CD4-positive, alpha-beta T cell (primary cell): ENCODE measurements around the gene ADGRL3. TPM values are rescaled to one million over a fixed set of nuclear protein-coding genes. Genes with fewer than 3 reads are reported as not detected.

Source experiments
- ATAC-seq: fragments of 200-7000 bp; cut with Tn5 transposase; one replicate; pipeline ENCODE4 v1.10.0; 2022; ENCODE audit warnings: mild to moderate bottlenecking; ENCODE audit not compliant: poor library complexity
- CTCF ChIA-PET: fragments of 350-600 bp; sonication (Branson Sonifier 250); formaldehyde crosslinking; loops from one replicate; lab custom pipeline; 2021; ENCODE audit warnings: antibody characterized with exemption, inconsistent platforms; lab: Charles Lee
- POLR2A ChIA-PET: fragments of 350-600 bp; sonication (Branson Sonifier 250); formaldehyde crosslinking; loops from one replicate; lab custom pipeline; 2021; ENCODE audit warnings: antibody characterized with exemption, inconsistent platforms; lab: Charles Lee
- DNase-seq, 14 experiments: peaks; one replicate each; pipeline ENCODE4 v3.0.0-alpha.2; 2013 to 2020; ENCODE audit warnings: mixed read lengths in 2 of 14
- H3K27ac ChIP-seq, 2 donors: one replicate each; pipeline versions ENCODE4 v1.5.1 to v1.7.0; 2013; ENCODE audit warnings: low read length in 2 of 2, low read depth in 1 of 2, mild to moderate bottlenecking in 1 of 2
- H3K27me3 ChIP-seq, 2 experiments: 1 replicate in 1 of 2; 2 replicates in 1 of 2; pipeline versions ENCODE4 v1.6.1 to v1.7.0; 2013; ENCODE audit warnings: low read length in 2 of 2, control low read depth in 1 of 2, mild to moderate bottlenecking in 1 of 2, moderate library complexity in 1 of 2; ENCODE audit not compliant: insufficient read depth in 2 of 2, control insufficient read depth in 1 of 2
- H3K36me3 ChIP-seq: one replicate; pipeline ENCODE4 v1.6.1; 2013; ENCODE audit warnings: low read length, control low read depth; ENCODE audit not compliant: insufficient read depth
- H3K4me1 ChIP-seq: one replicate; pipeline ENCODE4 v1.6.1; 2013; ENCODE audit warnings: low read length, control low read depth; ENCODE audit not compliant: insufficient read depth
- H3K4me3 ChIP-seq: one replicate; pipeline ENCODE4 v1.5.1; 2013; ENCODE audit warnings: mild to moderate bottlenecking, low read length, moderate library complexity
- H3K9me3 ChIP-seq, 2 experiments: 1 replicate in 1 of 2; 2 replicates in 1 of 2; pipeline versions ENCODE4 v1.6.1 to v1.7.0; 2013; ENCODE audit warnings: low read length in 2 of 2, mild to moderate bottlenecking in 2 of 2, control low read depth in 1 of 2, moderate library complexity in 1 of 2; ENCODE audit not compliant: control insufficient read depth in 1 of 2, insufficient read depth in 1 of 2
- H3K27ac Mint-ChIP-seq: one replicate; pipeline ENCODE4 v1.8.0; 2020; ENCODE audit warnings: mixed read lengths
- H3K27me3 Mint-ChIP-seq: one replicate; pipeline ENCODE4 v1.8.0; 2021; ENCODE audit warnings: mixed read lengths
- H3K36me3 Mint-ChIP-seq: one replicate; pipeline ENCODE4 v1.8.0; 2021; ENCODE audit warnings: low read depth, mixed read lengths
- H3K4me1 Mint-ChIP-seq: one replicate; pipeline ENCODE4 v1.8.0; 2021; ENCODE audit warnings: low read depth, mixed read lengths
- H3K4me3 Mint-ChIP-seq: one replicate; pipeline ENCODE4 v1.8.0; 2020; ENCODE audit warnings: mild to moderate bottlenecking, mixed read lengths
- H3K9me3 Mint-ChIP-seq: one replicate; pipeline ENCODE4 v1.8.0; 2020; ENCODE audit warnings: mixed read lengths
- intact Hi-C, 2 experiments: fragments of 100-400 bp; cut with DNase I in 1 of 2; cut with micrococcal nuclease in 1 of 2; formaldehyde crosslinking; loops; one replicate each; pipeline versions ENCODE4 v1.15.1 to v1.9.0; 2023 to 2025; cut with DNase I, micrococcal nuclease
- total RNA-seq, 174 experiments: library from RNA in 2 of 174; stranded (reverse) in 2 of 174; gene quantifications; one replicate each; pipeline ENCODE4 v1.2.3 and lab custom pipeline; 2021 to 2026
- TF ChIP-seq, protein P1 (sequence below): fragments of 200-600 bp; IDR thresholded peaks from one replicate; pipeline ENCODE4 v1.8.0; 2022; ENCODE audit warnings: antibody characterized with exemption, mild to moderate bottlenecking

Gene ADGRL3
- total RNA-seq, 2 experiments from 2014 or later = not detected

- Histone ChIP-seq H3K9me3 (no peaks in the 10 kb centered on the region), H3K4me3 (no peak overlapping the region), H3K4me1 (no peaks in the 10 kb centered on the region), H3K27me3 (no peaks in the 10 kb centered on the region), H3K36me3 (no peaks in the 10 kb centered on the region), H3K27ac (no peak overlapping the region)
- Mint-ChIP-seq H3K9me3 (peaks cover 2% of the 10 kb centered on the region), H3K27ac (no peak overlapping the region), H3K27me3 (no peaks in the 10 kb centered on the region), H3K36me3 (no peaks in the 10 kb centered on the region), H3K4me1 (no peaks in the 10 kb centered on the region), H3K4me3 (no peak overlapping the region)
- intact Hi-C loops = no loop called here
- POLR2A ChIA-PET = no interaction called here
- ATAC-seq = no peak
- CTCF ChIA-PET = no interaction called here
- DNase-seq = no peak
- TF ChIP-seq, protein P1, sequence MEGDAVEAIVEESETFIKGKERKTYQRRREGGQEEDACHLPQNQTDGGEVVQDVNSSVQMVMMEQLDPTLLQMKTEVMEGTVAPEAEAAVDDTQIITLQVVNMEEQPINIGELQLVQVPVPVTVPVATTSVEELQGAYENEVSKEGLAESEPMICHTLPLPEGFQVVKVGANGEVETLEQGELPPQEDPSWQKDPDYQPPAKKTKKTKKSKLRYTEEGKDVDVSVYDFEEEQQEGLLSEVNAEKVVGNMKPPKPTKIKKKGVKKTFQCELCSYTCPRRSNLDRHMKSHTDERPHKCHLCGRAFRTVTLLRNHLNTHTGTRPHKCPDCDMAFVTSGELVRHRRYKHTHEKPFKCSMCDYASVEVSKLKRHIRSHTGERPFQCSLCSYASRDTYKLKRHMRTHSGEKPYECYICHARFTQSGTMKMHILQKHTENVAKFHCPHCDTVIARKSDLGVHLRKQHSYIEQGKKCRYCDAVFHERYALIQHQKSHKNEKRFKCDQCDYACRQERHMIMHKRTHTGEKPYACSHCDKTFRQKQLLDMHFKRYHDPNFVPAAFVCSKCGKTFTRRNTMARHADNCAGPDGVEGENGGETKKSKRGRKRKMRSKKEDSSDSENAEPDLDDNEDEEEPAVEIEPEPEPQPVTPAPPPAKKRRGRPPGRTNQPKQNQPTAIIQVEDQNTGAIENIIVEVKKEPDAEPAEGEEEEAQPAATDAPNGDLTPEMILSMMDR = no peak
Observed at GRCh38 chr4:61555789-61556188, 355.7 kb downstream of the ADGRL3 start.

DNA sequence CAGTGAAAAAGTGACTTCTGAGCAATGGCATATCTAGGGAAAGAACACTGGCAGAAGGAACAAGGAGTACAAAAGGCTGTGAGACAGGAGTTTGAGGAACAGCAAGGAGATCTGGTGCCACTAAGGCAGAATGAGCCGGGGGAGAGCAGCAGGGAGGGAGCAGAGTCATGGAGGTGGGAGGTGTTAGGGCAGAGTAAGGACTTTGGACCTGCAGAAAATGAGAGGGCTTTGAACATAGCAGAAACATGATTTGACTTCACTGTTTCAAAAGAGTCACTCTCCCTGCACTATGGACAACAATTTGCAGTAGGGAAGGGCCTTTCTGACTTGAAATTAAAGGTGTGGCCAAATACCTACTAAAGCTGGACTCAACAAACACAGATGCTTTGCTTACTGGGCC is 356.2 kb downstream of the ADGRL3 start:
- POLR2A ChIA-PET = interaction anchor here (0.7 kb wide), 1 partner anchor 1289 kb away, joined by 3 read pairs; no protein-coding TSS in a partner anchor
- H3K4me3 ChIP-seq = no peak overlapping the region
- intact Hi-C loops = no loop called here
- H3K27ac ChIP-seq = no peak overlapping the region
- no peaks in the 10 kb centered on the region for H3K4me1 ChIP-seq
- H3K4me1 Mint-ChIP-seq = no peaks in the 10 kb centered on the region
- no peaks in the 10 kb centered on the region for H3K36me3 ChIP-seq
- H3K27me3 Mint-ChIP-seq = no peaks in the 10 kb centered on the region
- DNase-seq (no peak), ATAC-seq (no peak)
- H3K27ac Mint-ChIP-seq = no peak overlapping the region
- no peaks in the 10 kb centered on the region for H3K36me3 Mint-ChIP-seq
- no peaks in the 10 kb centered on the region for H3K27me3 ChIP-seq
- TF ChIP-seq, protein P1 = no peak
- CTCF ChIA-PET = no interaction called here
- H3K4me3 Mint-ChIP-seq = no peak overlapping the region
- peaks cover 2% of the 10 kb centered on the region for H3K9me3 Mint-ChIP-seq
- no peaks in the 10 kb centered on the region for H3K9me3 ChIP-seq

- POLR2A ChIA-PET = no interaction called here
- DNase-seq = no peak
- H3K27ac Mint-ChIP-seq = no peak overlapping the region
- Histone ChIP-seq H3K4me3 (no peak overlapping the region), H3K36me3 (no peaks in the 10 kb centered on the region), H3K4me1 (no peaks in the 10 kb centered on the region), H3K27me3 (no peaks in the 10 kb centered on the region), H3K9me3 (peaks cover 0 to 4% of the 10 kb centered on the region in 2 experiments), H3K27ac (no peak overlapping the region)
- TF ChIP-seq, protein P1 = no peak
- H3K9me3 Mint-ChIP-seq = peaks cover 3% of the 10 kb centered on the region
- no peak for ATAC-seq
- no peaks in the 10 kb centered on the region for H3K36me3 Mint-ChIP-seq
- no peaks in the 10 kb centered on the region for H3K27me3 Mint-ChIP-seq
- H3K4me1 Mint-ChIP-seq = no peaks in the 10 kb centered on the region
- CTCF ChIA-PET = no interaction called here
- intact Hi-C loops = no loop called here
- no peak overlapping the region for H3K4me3 Mint-ChIP-seq
Observed at GRCh38 chr4:61559396-61559795, 359.3 kb downstream of the ADGRL3 start.
